ENCODE measurements around the gene PUS10.

PUS10 gene

GRCh38 chr2:60899892-60900249, 118.2 kb downstream of the PUS10 start:
- DNase-seq (ENCODE audit: low read depth): no peak

GRCh38 chr2:60899230-60899891, 118.7 kb downstream of the PUS10 start:
- H3K4me3 ChIP-seq (ENCODE audit: low read length): no peak overlapping the region
- DNase-seq (ENCODE audit: low read depth): no peak
- no peak for TF ChIP-seq CTCF (conservative IDR thresholded peaks at IDR 0.05; ENCODE audit: low read length)

More at GRCh38 chr2:60899892-60900249, 118.2 kb downstream of the PUS10 start:
- no peak overlapping the region for H3K4me3 ChIP-seq (ENCODE audit: low read length)
- no peak for TF ChIP-seq CTCF (conservative IDR thresholded peaks at IDR 0.05; ENCODE audit: low read length)

- no peak for DNase-seq (ENCODE audit: low read depth)
- TF ChIP-seq CTCF (conservative IDR thresholded peaks at IDR 0.05; ENCODE audit: low read length): no peak
- H3K4me3 ChIP-seq (ENCODE audit: low read length): no peak overlapping the region
These were observed 119.5 kb downstream of the PUS10 start for GRCh38 chr2:60898567-60898966.

All from AG10803 (cell line).